Nephron (organoid): Measurements from ENCODE around the gene RBM42.
A peak's percentile ranks its signal among the peaks of the same experiment; 100 is the strongest.

Source experiments
- H3K27ac Mint-ChIP-seq, 3 experiments: 2 replicates each; pipeline ENCODE4 v1.8.0; 2020; ENCODE audit warnings: mixed read lengths in 3 of 3, mild to moderate bottlenecking in 2 of 3, moderate library complexity in 1 of 3
- H3K27me3 Mint-ChIP-seq: 2 replicates; pipeline ENCODE4 v1.8.0; 2021; ENCODE audit warnings: low read depth, mild to moderate bottlenecking, moderate library complexity, mixed read lengths
- H3K36me3 Mint-ChIP-seq: 2 replicates; pipeline ENCODE4 v1.8.0; 2020; ENCODE audit warnings: low read depth, mixed read lengths
- H3K4me1 Mint-ChIP-seq: 2 replicates; pipeline ENCODE4 v1.8.0; 2020; ENCODE audit warnings: mixed read lengths
- H3K4me3 Mint-ChIP-seq, 3 experiments: 2 replicates each; pipeline ENCODE4 v1.8.0; 2020; ENCODE audit warnings: mild to moderate bottlenecking in 3 of 3, mixed read lengths in 3 of 3, moderate library complexity in 2 of 3
- H3K9me3 Mint-ChIP-seq: 2 replicates; pipeline ENCODE4 v1.8.0; 2020; ENCODE audit warnings: mixed read lengths
- TF ChIP-seq, protein P1 (sequence below), 3 experiments: fragments of 200-600 bp; sonication (generic); IDR thresholded peaks; one replicate each; pipeline ENCODE4 v1.5.0; 2021; ENCODE audit warnings: antibody characterized with exemption in 3 of 3; ENCODE audit not compliant: unreplicated experiment in 3 of 3

Gene RBM42

DNA sequence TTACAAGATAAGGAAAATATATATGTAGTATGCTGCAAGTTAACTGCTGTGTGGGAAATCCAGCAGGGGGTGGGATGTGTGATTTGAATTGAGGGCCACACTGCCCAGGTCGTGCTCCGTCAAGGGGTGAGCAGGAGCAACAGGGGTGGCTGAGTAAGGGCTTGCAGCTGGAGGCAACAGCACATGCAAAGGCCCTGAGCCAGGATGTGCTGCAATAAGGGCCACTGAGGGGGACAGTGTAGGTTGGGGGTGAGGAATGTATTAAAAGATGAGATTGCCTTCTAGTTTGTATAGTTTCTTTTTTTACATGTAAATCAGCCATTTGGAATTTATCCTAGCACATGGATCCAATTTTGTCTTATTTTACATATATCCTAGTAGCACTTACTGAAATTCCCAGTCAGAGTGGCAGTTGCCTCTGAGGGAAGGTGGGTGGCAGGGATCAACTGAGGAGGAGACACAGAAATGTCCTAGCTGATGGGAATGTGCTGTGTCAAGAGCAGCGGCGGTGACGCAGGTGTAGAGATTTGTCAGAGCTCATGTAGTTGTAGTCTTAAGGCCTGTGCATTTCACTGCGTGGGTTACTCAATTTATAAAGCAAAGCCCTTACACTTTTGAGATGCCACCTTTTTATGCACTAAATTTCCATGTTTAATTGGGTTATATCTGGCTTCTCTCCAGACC is 5.4 kb upstream of the RBM42 start:
- H3K4me1 Mint-ChIP-seq = peaks cover under 1% of the 10 kb centered on the region
- peaks cover 4% of the 10 kb centered on the region for H3K27me3 Mint-ChIP-seq
- TF ChIP-seq, protein P1, sequence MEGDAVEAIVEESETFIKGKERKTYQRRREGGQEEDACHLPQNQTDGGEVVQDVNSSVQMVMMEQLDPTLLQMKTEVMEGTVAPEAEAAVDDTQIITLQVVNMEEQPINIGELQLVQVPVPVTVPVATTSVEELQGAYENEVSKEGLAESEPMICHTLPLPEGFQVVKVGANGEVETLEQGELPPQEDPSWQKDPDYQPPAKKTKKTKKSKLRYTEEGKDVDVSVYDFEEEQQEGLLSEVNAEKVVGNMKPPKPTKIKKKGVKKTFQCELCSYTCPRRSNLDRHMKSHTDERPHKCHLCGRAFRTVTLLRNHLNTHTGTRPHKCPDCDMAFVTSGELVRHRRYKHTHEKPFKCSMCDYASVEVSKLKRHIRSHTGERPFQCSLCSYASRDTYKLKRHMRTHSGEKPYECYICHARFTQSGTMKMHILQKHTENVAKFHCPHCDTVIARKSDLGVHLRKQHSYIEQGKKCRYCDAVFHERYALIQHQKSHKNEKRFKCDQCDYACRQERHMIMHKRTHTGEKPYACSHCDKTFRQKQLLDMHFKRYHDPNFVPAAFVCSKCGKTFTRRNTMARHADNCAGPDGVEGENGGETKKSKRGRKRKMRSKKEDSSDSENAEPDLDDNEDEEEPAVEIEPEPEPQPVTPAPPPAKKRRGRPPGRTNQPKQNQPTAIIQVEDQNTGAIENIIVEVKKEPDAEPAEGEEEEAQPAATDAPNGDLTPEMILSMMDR (IDR thresholded peaks at IDR 0.05; ENCODE audit: unreplicated experiment in 3 of 3) = no peak

DNA sequence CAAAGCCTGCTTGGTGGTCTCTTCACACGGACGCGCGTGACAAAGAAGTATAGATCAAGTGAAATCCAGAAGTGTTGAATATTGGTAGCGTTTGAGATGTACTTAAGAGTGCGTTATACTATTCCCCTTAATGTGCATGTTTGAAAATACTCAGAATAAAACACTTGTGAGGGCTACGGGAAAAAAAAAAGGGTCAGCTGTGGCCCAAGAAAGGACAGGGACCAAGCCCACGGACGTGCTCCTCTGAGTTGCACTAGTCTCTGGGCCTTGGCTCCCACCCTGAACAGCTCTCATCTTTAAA is 622 bp upstream of the RBM42 start:
- Mint-ChIP-seq H3K27ac (peak overlapping the region; percentile 73 to 90 (median 90)), H3K36me3 (peaks cover 21% of the 10 kb centered on the region), H3K9me3 (no peaks in the 10 kb centered on the region), H3K27me3 (peaks cover 4% of the 10 kb centered on the region), H3K4me3 (peak overlapping the region; percentile 93 to 99 (median 98)), H3K4me1 (peaks cover 6% of the 10 kb centered on the region)
- TF ChIP-seq, protein P1 (IDR thresholded peaks at IDR 0.05; ENCODE audit: unreplicated experiment in 3 of 3) = no peak

More for the DNA sequence above, 5.4 kb upstream of the RBM42 start:
- Mint-ChIP-seq H3K4me3 (no peak overlapping the region), H3K9me3 (no peaks in the 10 kb centered on the region), H3K36me3 (peaks cover 3% of the 10 kb centered on the region), H3K27ac (no peak overlapping the region)

DNA sequence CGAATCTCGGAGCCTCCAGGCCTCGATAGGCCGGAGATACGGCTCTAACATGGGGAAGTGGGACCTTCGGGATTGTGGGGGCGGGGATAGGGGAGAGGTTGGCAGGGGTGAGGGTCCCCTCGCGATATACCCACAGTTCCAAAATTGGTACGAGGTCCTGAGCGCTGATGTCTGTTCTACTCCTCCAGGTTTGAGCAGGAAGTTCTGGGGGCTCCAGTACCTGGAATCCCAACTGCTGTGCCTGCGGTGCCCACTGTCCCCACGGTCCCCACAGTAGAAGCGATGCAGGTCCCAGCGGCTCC is 447 bp downstream of the RBM42 start:
- peaks cover 4% of the 10 kb centered on the region for H3K27me3 Mint-ChIP-seq
- H3K27ac Mint-ChIP-seq = no peak overlapping the region
- H3K4me1 Mint-ChIP-seq = peaks cover 6% of the 10 kb centered on the region
- TF ChIP-seq, protein P1 (IDR thresholded peaks at IDR 0.05; ENCODE audit: unreplicated experiment in 3 of 3) = no peak
- H3K36me3 Mint-ChIP-seq = peaks cover 24% of the 10 kb centered on the region
- H3K4me3 Mint-ChIP-seq = peak overlapping the region; percentile 93 to 99 (median 98)
- H3K9me3 Mint-ChIP-seq = no peaks in the 10 kb centered on the region

DNA sequence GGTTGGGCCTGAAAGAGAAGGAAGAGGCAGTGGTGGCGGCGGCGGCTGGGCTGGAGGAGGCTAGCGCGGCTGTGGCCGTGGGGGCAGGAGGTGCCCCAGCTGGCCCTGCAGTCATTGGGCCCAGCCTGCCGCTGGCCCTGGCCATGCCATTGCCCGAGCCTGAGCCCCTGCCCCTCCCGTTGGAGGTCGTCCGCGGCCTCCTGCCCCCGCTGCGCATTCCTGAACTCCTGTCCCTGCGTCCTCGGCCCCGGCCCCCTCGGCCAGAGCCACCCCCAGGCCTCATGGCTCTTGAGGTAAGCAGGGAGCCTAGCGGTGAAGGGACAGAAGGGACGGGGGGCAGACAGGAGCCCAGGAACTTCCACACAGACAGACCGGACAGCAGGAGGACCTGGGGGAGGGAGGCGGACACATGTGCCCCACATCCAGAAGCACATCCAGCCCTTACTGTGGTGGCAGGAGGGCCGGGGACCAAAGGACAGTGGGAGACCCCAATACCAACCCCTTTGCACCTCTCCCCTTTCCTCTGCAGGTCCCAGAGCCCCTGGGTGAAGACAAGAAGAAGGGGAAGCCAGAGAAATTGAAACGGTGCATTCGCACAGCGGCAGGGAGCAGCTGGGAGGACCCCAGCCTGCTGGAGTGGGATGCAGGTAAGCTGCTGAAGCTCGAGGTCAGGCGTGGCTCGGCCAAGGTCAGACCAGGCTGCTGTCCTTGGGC is 5.0 kb downstream of the RBM42 start:
- no peaks in the 10 kb centered on the region for H3K9me3 Mint-ChIP-seq
- H3K27me3 Mint-ChIP-seq = no peaks in the 10 kb centered on the region
- TF ChIP-seq, protein P1 (IDR thresholded peaks at IDR 0.05; ENCODE audit: unreplicated experiment in 3 of 3) = no peak
- peaks cover 52% of the 10 kb centered on the region for H3K36me3 Mint-ChIP-seq
- peaks cover 2% of the 10 kb centered on the region for H3K4me1 Mint-ChIP-seq
- no peak overlapping the region for H3K4me3 Mint-ChIP-seq
- H3K27ac Mint-ChIP-seq = no peak overlapping the region

DNA sequence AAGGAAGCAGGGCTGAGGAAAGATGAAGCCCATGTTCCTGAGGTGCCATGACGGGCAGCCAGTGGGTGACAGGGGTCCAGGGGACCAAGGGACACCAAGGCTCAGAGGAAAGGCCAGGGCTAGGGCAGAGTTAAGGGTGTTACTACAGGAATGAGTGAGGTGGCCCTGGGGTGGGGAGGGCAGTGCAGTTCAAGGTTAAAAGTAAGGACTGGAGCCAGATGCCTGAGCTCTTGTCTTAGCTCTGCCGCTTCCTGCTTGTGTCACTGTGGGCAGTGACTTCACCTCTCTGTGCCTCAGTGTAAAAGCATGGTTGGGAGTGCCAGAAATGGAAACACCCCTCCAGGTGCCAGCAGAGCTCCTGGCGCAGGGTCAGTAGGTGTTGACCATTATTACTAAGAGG is 7.8 kb downstream of the RBM42 start:
- H3K4me3 Mint-ChIP-seq = no peak overlapping the region
- TF ChIP-seq, protein P1 (IDR thresholded peaks at IDR 0.05; ENCODE audit: unreplicated experiment in 3 of 3) = no peak
- H3K27ac Mint-ChIP-seq = no peak overlapping the region
- H3K27me3 Mint-ChIP-seq = no peaks in the 10 kb centered on the region
- peaks cover 43% of the 10 kb centered on the region for H3K36me3 Mint-ChIP-seq
- H3K4me1 Mint-ChIP-seq = no peaks in the 10 kb centered on the region
- no peaks in the 10 kb centered on the region for H3K9me3 Mint-ChIP-seq

DNA sequence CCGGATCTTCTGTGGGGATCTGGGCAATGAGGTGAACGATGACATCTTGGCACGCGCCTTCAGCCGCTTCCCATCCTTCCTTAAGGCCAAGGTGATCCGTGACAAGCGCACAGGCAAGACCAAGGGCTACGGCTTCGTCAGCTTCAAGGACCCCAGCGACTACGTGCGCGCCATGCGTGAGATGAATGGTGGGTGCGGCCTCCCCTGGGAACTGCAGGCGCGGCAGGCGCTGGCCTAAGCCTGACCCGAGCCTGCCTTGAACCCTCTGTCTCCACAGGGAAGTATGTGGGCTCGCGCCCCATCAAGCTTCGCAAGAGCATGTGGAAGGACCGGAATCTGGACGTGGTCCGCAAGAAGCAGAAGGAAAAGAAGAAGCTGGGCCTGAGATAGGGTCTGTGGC is 8.3 kb downstream of the RBM42 start:
- TF ChIP-seq, protein P1 (IDR thresholded peaks at IDR 0.05; ENCODE audit: unreplicated experiment in 3 of 3) = no peak
- Mint-ChIP-seq H3K36me3 (peaks cover 38% of the 10 kb centered on the region), H3K4me1 (no peaks in the 10 kb centered on the region), H3K27ac (no peak overlapping the region), H3K27me3 (no peaks in the 10 kb centered on the region), H3K9me3 (no peaks in the 10 kb centered on the region), H3K4me3 (no peak overlapping the region)
